ENCODE results near the gene BRWD1.
"Not testable (repeated sequence)": the region's sequence is repeated elsewhere in the genome, so short reads cannot be mapped to it uniquely, and the experiment has no call there.

The BRWD1 gene

GRCh38 chr21:39161064-39161463 is 152.4 kb downstream of the BRWD1 start:
- no peaks in the 10 kb centered on the region; the same call in 1 of the 2 replicates for H3K27me3 ChIP-seq (ENCODE audit: insufficient read depth, low read length)
- H3K27ac ChIP-seq (ENCODE audit: low read depth, low read length, poor library complexity, severe bottlenecking) = no peak overlapping the region
- H2AFZ ChIP-seq (ENCODE audit: low read length) = no peak overlapping the region
- no peaks in the 10 kb centered on the region for H3K79me2 ChIP-seq (ENCODE audit: insufficient read depth, low read length)
- no peak overlapping the region for H3K9ac ChIP-seq (ENCODE audit: low read length)
- H3K4me1 ChIP-seq (ENCODE audit: insufficient read depth, low read length, severe bottlenecking) = no peaks in the 10 kb centered on the region
- no peaks in the 10 kb centered on the region for H3K36me3 ChIP-seq (ENCODE audit: insufficient read depth, low read length)
- no peaks in the 10 kb centered on the region for H3K9me2 ChIP-seq (ENCODE audit: low read depth, low read length)
- H3F3A ChIP-seq (ENCODE audit: insufficient read depth, low read length) = no peaks in the 10 kb centered on the region
- no peak for TF ChIP-seq EZH2 (IDR thresholded peaks at IDR 0.05; ENCODE audit: borderline replicate concordance, low read length)
- TF ChIP-seq, protein P1, sequence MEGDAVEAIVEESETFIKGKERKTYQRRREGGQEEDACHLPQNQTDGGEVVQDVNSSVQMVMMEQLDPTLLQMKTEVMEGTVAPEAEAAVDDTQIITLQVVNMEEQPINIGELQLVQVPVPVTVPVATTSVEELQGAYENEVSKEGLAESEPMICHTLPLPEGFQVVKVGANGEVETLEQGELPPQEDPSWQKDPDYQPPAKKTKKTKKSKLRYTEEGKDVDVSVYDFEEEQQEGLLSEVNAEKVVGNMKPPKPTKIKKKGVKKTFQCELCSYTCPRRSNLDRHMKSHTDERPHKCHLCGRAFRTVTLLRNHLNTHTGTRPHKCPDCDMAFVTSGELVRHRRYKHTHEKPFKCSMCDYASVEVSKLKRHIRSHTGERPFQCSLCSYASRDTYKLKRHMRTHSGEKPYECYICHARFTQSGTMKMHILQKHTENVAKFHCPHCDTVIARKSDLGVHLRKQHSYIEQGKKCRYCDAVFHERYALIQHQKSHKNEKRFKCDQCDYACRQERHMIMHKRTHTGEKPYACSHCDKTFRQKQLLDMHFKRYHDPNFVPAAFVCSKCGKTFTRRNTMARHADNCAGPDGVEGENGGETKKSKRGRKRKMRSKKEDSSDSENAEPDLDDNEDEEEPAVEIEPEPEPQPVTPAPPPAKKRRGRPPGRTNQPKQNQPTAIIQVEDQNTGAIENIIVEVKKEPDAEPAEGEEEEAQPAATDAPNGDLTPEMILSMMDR (IDR thresholded peaks at IDR 0.05; ENCODE audit: low read length) = no peak
- H3K4me3 ChIP-seq (ENCODE audit: low read depth, low read length, poor library complexity, severe bottlenecking) = no peak overlapping the region
- H3K4me2 ChIP-seq (ENCODE audit: low read length) = no peak overlapping the region
- H3K9me3 ChIP-seq (ENCODE audit: low read length) = peaks cover 11% of the 10 kb centered on the region; the same call in 1 of the 2 replicates
- no peaks in the 10 kb centered on the region for H4K20me1 ChIP-seq (ENCODE audit: insufficient read depth, low read length)

DNA sequence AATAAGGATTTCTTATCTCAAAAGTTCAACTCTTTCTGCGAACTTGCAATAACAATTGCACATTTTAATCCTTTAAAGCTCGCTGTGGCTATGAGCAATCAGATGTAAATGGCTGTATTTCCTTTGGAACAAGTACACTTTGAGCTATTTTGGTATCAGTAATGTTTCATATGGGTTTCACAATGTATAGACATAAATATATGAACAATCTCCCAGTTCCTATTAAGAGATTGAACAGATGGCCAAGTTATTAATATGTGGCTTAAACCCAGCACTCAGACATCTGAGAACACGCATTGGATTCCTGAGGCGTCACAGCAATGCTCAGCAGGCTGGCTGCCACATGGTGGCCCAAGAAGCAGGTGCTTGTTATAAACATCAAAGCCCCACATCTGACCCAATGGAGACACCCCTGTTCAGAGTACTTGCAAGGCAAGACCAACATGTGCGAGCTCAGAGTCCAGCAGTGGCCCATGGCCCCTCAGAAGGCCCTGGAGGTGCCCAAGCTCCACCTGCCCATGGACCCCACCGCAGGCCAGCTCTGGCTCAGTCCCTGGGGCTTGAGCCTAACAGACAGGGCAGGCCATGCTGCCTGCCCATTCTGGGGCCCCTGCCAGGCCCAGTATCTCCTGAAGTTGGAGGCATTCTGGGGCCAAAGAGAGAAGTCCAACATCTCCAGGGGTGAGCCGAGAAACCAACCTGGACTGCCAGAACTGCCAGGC is 153.9 kb downstream of the BRWD1 start:
- Histone ChIP-seq H3K9me2 (ENCODE audit: low read depth, low read length) (no peaks in the 10 kb centered on the region), H3K4me2 (ENCODE audit: low read length) (no peak overlapping the region), H3F3A (ENCODE audit: insufficient read depth, low read length) (no peaks in the 10 kb centered on the region), H3K36me3 (ENCODE audit: insufficient read depth, low read length) (no peaks in the 10 kb centered on the region; the same call in 1 of the 2 replicates), H3K9ac (ENCODE audit: low read length) (no peak overlapping the region), H3K4me3 (ENCODE audit: low read depth, low read length, poor library complexity, severe bottlenecking) (no peak overlapping the region), H3K9me3 (ENCODE audit: low read length) (peaks cover 7% of the 10 kb centered on the region; the same call in 1 of the 2 replicates), H3K4me1 (ENCODE audit: insufficient read depth, low read length, severe bottlenecking) (no peaks in the 10 kb centered on the region), H3K27ac (ENCODE audit: low read depth, low read length, poor library complexity, severe bottlenecking) (no peak overlapping the region), H3K79me2 (ENCODE audit: insufficient read depth, low read length) (no peaks in the 10 kb centered on the region), H2AFZ (ENCODE audit: low read length) (no peak overlapping the region), H4K20me1 (ENCODE audit: insufficient read depth, low read length) (no peaks in the 10 kb centered on the region), H3K27me3 (ENCODE audit: insufficient read depth, low read length) (peaks cover 7% of the 10 kb centered on the region)
- TF ChIP-seq, protein P1 (IDR thresholded peaks at IDR 0.05; ENCODE audit: low read length) = no peak
- TF ChIP-seq EZH2 (IDR thresholded peaks at IDR 0.05; ENCODE audit: borderline replicate concordance, low read length) = no peak

GRCh38 chr21:39157241-39157640 is 156.2 kb downstream of the BRWD1 start:
- H3K9me3 ChIP-seq (ENCODE audit: low read length); H3F3A ChIP-seq (ENCODE audit: insufficient read depth, low read length); H2AFZ ChIP-seq (ENCODE audit: low read length); H3K4me3 ChIP-seq (ENCODE audit: low read depth, low read length, poor library complexity, severe bottlenecking); H3K9ac ChIP-seq (ENCODE audit: low read length); H3K36me3 ChIP-seq (ENCODE audit: insufficient read depth, low read length); H3K27ac ChIP-seq (ENCODE audit: low read depth, low read length, poor library complexity, severe bottlenecking); H3K79me2 ChIP-seq (ENCODE audit: insufficient read depth, low read length); H4K20me1 ChIP-seq (ENCODE audit: insufficient read depth, low read length); H3K4me1 ChIP-seq (ENCODE audit: insufficient read depth, low read length, severe bottlenecking); H3K4me2 ChIP-seq (ENCODE audit: low read length); H3K27me3 ChIP-seq (ENCODE audit: insufficient read depth, low read length); H3K9me2 ChIP-seq (ENCODE audit: low read depth, low read length): not testable (repeated sequence)

GRCh38 chr21:39156024-39156423 is 157.4 kb downstream of the BRWD1 start:
- TF ChIP-seq, protein P1 (IDR thresholded peaks at IDR 0.05; ENCODE audit: low read length) = no peak
- no peak for TF ChIP-seq EZH2 (IDR thresholded peaks at IDR 0.05; ENCODE audit: borderline replicate concordance, low read length)
- Histone ChIP-seq H3K4me1 (ENCODE audit: insufficient read depth, low read length, severe bottlenecking) (no peaks in the 10 kb centered on the region), H3K4me2 (ENCODE audit: low read length) (no peak overlapping the region), H3K9me3 (ENCODE audit: low read length) (no peaks in the 10 kb centered on the region), H3K27ac (ENCODE audit: low read depth, low read length, poor library complexity, severe bottlenecking) (no peak overlapping the region), H3K79me2 (ENCODE audit: insufficient read depth, low read length) (no peaks in the 10 kb centered on the region), H4K20me1 (ENCODE audit: insufficient read depth, low read length) (no peaks in the 10 kb centered on the region), H3K9me2 (ENCODE audit: low read depth, low read length) (no peaks in the 10 kb centered on the region), H3F3A (ENCODE audit: insufficient read depth, low read length) (no peaks in the 10 kb centered on the region), H3K27me3 (ENCODE audit: insufficient read depth, low read length) (peaks cover 11% of the 10 kb centered on the region), H3K9ac (ENCODE audit: low read length) (no peak overlapping the region), H2AFZ (ENCODE audit: low read length) (no peak overlapping the region), H3K4me3 (ENCODE audit: low read depth, low read length, poor library complexity, severe bottlenecking) (no peak overlapping the region), H3K36me3 (ENCODE audit: insufficient read depth, low read length) (no peaks in the 10 kb centered on the region; the same call in 1 of the 2 replicates)

Data from OCI-LY1 (cell line).